CD4-positive, alpha-beta T cell treated with Interleukin-17A for 4 hours (primary cell): ENCODE data around the gene ALAD.
"Not testable (repeated sequence)": the region's sequence is repeated elsewhere in the genome, so short reads cannot be mapped to it uniquely, and the experiment has no call there.

Experiments
- DNase-seq: peaks from one replicate; pipeline ENCODE4 v3.0.0-alpha.2; 2020; ENCODE audit warnings: mixed read lengths

The ALAD gene

GRCh38 chr9:113397203-113397631 is 3.9 kb downstream of the ALAD start:
- DNase-seq: no peak

DNA sequence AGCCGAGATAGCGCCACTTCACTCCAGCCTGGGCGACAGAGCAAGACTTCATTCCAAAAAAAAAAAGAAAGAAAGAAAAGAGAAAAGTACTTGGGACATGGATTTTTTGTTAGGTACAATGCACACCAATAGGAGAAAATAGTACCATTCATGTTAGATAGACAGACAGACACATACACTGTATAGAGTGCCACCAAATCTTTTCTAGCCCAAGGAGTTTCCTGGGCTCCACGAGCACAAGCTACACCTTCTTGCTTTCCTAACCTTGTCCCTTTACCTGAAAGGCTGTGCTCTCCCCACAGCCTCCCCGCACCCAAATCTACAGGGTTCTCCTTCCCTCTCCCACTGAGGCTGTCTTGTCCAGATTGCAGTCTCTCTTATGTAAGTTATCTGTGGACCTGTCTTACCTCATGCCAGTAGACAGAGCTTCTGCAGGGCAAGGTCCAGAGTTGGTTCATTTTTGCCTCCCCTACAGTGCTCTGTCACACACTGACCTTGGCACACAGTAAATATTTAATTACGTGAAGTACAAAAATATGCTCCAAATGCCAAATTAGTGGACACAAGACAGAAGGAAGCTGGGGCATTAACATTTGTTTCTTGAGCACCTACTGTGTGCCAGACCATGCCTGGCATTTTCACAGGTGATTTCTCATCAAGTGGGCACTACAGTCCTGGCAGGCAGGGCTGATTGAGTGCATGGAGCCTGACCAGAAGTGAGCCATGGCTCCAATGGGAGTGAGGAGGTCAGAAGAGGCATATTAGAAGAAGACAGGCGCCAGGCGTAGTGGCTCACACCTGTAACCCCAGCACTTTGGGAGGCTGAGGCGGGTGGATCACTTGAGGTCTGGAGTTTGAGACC is 5.9 kb downstream of the ALAD start:
- DNase-seq: no peak

GRCh38 chr9:113393281-113393680 is 7.8 kb downstream of the ALAD start:
- DNase-seq: no peak

DNA sequence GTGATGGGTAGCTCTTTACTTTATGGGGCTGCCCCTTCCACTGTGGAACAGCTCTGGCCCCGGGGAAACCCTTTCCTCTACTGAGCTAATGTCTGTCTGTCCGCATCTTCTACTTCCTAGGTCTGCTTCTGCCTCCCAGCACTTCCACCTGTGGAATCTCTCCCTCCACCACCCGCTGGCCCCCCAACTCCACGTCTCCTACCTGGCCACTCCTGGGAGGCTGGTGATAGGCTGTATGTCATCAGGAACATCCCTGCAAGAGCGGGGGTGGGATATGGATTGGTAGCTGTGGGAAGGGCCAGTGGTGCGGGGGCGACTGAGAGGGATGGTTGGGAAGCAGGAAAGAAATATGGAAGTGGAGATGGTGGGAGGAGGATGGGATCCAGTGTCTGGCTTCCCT is 9.2 kb downstream of the ALAD start:
- no peak for DNase-seq

DNA sequence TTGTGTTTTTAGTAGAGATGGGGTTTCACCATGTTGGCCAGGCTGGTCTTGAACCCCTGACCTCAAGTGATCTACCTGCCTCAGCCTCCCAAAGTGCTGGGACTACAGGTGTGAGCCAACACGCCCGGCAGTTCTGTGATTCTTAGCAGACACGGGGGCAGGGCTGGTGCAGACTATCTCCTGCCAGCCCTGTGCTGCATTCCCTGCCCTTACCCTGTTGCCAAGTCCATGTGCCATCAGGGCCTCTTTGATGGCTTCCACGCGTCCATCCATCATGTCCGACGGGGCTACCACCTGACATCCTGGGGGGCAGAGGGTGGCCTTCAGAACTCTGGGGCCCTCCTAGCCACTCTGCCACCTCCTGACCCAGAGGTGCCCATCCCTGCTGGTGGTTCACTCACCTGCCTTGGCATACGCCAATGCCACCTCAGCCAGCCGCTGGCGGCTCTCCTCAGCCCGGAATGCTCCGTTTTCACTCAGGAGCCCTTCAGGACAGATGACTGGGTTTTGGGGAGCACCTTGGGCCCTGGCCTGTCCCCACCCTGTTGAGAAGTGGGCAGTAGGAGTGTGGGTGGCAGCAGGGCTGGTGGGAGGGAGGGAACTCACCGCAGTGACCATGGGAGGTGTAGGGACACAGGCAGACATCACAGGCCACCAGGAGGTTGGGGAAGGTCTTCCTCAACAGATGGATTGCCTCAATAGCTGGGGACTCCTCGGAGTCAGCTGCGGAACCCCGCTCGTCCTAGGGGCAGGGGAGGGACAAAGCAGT is 10.7 kb downstream of the ALAD start:
- DNase-seq: no peak

- DNase-seq: no peak
Measured at GRCh38 chr9:113389451-113389850, 11.6 kb downstream of the ALAD start.

DNA sequence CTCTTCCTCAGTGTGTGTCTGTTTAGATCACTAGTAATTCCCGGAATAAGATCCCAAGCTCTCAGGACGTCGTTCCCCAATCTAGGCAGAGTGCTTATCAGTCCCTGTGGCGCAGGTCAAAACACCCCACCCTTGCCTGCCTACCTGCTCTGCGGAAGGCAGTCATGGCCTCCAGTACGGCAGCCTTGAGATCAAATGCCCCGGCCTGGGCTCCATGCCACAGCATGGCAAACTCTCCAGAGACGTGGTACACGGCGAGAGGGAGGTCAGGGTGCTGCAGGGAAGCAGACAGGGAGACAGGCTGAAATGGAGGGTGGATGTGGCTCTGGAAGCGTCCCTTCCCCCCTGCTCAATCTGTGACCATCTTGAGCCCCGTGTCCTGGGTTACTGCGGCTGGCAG is 12.3 kb downstream of the ALAD start:
- no peak for DNase-seq

DNA sequence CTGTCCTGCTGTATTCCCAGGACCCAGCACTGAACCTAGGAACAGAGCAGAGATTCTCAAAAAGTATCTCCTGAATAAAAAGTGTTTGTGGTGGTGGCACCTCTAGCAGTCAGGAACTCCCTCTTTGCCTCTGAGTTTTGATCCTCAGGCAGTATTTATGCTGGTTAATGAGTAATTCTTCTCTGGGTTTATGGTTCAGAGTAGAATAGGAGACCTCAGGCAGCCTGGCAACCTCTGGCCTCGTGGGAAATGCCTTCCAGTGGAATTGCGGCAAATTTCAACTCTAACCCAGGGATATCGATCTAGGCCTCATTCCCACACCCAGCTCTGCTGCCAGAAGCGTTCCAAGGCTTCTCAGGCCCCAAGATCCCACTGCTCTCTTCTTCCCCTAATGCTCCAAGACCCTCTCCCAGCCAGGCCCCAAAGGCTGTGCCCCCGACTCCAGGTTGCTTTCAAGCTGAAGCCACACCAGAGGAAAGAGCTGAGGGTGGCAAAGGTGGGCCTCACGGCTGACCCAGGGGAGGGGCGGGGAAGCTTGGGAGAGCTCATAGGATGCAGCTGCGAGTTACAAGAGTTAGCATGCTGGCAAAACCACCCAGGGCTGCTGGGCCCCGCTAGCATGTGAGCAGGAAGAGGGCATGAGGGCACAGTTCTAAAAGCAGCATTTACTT is 13.4 kb downstream of the ALAD start:
- DNase-seq: no peak

GRCh38 chr9:113386571-113387393 is 14.3 kb downstream of the ALAD start:
- DNase-seq: no peak

DNA sequence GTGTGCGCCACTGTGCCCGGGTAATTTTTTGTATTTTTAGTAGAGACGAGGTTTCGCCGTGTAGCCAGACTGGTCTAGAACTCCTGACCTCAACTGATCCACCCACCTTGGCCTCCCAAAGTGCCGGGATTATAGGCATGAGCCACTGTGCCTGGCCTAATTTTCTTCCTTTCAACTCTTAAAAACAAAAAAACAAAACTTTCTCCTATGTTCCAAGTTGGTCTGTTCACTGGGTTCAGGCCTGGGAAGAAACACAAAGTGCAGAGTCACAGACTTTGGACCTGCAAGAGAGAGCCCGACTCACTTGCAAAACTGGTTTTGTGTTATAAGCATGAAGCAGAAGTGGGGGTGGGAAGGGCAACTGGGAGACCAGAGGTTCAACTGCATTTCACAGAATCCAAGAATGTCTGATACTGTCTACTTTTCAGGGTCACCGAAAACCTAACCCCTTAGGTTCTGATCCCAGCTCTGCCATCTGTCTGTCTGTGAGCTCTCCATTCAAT is 19.1 kb downstream of the ALAD start:
- no peak for DNase-seq

DNA sequence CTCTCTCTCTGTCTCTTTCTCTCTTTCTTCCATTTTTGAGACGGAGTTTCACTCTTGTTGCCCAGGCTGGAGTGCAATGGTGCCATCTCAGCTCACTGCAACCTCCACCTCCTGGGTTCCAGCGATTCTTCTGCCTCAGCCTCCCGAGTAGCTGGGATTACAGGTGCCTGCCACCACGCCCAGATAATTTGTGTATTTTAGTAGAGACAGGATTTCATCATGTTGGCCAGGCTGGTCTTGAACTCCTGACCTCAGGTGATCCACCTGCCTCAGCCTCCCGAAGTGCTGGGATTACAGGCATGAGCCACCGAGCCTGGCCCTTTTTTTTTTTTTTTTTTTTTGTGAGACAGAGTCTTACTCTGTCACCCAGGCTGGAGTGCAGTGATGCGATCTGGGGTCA is 19.6 kb downstream of the ALAD start:
- DNase-seq: not testable (repeated sequence)

GRCh38 chr9:113380869-113381378 is 20.2 kb downstream of the ALAD start:
- no peak for DNase-seq

- DNase-seq: not testable (repeated sequence)
Measured at GRCh38 chr9:113379829-113380210, 21.3 kb downstream of the ALAD start.

- DNase-seq: not testable (repeated sequence)
Measured at GRCh38 chr9:113379094-113379828, 21.8 kb downstream of the ALAD start.

DNA sequence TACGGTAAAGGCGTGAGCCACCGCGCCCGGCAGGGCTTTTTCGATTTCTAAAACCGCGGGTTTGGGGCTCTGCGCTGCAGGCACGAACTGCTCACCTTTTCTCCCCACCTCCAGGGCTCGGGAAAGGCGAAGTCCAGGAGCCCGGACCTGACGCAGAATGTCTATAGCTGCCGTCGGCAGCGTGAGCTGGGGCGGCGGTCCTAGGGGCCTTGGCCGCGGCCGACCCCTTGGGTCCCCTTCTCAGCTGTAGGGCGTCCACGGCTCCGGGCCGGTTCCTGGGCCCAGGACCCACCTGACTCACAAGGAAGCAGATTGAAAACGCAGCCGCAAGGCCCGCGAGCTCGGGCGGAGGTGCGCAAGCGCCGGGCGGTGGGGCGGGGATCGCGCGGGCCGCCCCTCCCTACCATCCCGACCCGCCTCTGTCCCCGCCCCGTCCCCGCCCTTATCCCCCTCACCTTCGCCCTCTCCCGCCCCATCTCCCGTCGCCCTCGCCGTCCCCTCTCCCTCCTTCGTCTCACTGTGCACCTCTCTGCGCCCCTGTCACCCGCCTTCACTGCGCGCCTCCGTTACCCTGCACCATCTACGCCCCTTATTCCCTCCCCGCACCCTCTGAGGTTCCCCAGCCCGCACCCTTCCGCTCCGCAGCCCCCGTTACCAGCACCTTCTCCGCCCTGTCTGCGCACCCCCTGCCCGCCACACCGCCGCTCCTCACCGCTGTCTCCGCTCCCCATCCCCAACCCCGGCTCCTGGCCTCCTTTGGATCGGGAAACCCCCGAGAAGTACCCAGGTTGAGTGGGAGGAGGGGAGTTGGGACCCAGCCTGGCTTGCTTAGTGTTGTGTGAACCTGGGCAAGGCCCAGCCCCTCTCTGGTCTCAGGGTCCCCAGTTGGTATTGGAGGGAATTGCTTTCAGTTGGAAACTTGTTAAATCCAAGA is 24.2 kb downstream of the ALAD start, which contains the start of gene HDHD3:
Gene HDHD3 (minus strand): TSS at position 353 of the 934 bp plus-strand sequence. CDS start 2,632 bp downstream, outside the sequence.
- peak; percentile 95 for DNase-seq

DNA sequence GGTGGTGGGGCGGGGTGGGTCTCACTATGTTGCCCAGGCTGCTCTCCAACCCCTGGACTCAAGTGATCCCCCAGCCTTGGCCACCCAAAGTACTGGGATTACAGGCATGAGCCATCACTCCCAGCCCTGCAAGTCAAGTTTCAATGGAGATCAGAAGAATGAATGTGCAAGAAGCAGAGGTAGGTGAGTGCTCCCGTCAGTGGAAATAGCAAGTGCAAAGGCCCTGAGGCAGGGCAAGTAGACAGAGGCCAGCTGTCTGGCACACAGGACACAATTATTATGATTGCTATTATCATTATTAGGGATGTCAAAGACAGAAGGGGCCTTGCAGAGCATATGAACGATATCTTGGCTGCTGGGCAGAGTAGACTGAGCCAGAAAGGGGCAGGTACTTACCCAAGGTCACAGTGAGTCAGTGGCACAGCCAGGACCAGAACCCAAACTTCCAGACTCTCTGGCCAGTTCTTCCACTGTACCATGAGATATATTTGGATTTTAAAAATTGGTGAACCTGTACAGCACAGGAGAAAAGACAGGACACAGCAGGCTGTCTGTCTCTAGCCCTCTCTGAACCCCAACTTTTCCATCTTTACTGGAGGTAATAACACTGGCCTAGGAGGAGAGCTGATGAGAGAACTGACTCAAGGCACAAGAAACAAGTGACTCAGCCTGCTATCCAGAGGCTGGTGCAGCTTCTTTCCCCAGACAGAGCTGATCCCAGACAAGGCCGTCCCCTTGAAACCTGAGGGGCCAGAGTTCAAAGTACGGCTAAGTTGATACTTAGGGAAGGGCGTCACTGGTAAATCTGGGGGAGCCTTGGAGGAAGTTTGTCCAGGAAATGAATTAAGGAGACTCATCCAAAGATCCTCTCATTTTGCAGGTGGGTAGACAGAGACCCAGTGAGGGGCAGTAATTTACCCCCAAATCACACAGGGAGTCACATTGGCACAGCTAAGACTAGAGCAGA is 25.7 kb downstream of the ALAD start:
- DNase-seq: no peak

DNA sequence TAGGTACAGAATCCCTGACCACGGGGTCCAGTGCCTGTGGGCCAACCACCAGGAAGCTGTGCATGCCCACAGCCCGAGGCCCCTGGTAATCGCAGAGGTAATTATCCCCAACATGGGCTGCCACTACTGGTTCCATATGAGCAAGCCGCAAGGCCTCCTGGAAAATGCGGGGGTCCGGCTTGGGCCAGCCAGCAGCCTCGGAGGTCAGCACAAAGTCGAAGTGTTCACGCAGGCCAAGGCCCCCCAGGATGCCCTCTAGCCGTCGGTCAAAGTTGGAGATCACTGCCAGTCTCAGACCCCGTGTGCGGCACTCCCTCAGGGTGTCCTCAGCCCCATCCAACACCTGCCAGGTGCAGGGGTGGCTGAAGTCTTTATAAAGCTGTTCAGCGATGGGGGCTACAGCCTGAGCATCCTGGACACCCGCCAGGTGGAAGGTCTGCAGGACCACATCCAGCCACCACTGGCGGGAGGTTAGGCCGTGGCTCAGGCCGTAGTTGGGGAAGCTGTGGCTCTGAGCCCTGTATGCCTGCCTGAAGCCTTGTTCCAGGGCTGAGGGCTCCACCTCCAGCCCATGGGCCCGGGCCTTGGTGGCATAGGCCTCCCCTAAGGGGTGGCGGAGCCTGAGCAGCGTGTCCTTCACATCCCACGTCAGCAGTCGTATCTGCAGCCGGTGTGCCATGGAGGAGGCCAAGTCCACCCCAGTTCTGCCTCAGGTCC is 27.2 kb downstream of the ALAD start:
- no peak for DNase-seq

DNA sequence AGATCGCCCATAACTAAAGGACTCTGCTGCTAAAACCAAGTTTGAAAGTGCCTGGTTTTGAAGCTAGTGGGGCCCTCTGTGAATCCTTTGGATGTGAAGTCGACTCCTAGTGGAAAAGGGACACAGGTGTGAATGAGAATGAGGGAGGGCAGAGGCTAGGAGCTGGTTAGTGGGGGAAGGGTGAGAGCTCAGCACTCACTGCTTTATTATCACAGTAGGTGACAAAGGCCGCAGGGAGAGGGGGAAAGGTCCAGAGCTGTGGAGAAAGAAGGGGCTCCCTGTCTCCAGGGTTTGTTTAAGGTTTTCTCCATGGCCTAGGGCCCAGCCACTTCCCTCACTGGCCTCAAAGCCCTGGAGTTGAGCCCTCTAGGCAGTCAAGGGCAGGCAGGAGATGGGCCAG is 27.8 kb downstream of the ALAD start:
- DNase-seq: no peak
